HG03159 (cell line): ENCODE measurements around the gene ULBP3.
A peak's percentile ranks its signal among the peaks of the same experiment; 100 is the strongest.
"Not testable (repeated sequence)": the region's sequence is repeated elsewhere in the genome, so short reads cannot be mapped to it uniquely, and the experiment has no call there.

Source experiments
- ATAC-seq: cut with Tn5 transposase; IDR thresholded peaks from one replicate; pipeline ENCODE4 v1.9.1; 2021; ENCODE audit warnings: mild to moderate bottlenecking, moderate library complexity; ENCODE audit not compliant: unreplicated experiment

Gene ULBP3

DNA sequence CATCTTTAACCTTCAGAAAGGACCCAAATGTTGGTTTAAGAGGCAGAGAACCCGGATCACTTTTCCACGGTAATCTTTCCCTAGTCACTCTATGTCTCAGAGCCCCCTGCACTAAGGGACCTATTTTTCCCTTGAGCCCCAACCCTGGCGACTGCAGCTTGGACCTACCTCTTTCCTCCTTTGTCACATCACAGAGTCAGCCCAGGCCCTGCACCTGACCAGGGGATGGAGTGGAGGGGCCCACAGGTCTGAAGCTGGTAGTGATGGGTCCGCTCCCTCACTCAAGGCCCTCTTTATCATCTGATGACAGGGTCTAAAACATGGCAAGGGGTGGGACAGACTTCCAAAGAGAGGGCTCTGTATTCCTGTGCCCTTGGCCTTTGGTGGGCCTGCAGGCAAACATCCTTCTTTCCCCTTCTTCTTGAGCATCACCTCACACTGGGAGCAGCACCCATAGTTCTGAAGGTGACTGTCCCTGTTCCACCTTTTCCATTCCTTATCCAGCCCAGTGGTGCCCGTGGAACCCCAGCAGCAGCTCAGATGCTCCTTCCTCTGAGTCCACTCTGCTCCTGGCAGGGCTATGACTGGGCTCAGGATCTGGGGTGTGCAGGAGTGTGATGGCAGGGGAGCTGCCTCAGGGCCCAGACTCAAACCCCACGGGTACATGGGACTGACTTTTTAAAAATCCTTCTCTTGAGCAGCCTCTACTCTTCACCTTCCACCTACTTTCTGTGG, 49.9 kb downstream of the ULBP3 start:
- no peak for ATAC-seq

DNA sequence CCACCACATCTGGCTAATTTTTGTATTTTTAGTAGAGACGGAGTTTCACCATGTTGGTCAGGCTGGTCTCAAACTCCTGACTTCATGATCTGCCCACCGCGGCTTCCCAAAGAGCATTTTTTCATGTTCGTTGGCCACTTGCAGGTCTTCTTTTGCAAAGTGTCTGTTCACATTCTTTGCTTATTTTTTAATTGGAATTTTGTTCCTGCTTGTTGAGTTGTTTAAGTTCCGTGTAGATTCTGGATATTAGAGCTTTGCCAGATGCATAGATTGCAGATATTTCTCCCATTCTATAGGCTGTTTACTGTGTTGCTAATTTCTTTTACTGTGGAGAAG, 51.8 kb downstream of the ULBP3 start:
- ATAC-seq: not testable (repeated sequence)

DNA sequence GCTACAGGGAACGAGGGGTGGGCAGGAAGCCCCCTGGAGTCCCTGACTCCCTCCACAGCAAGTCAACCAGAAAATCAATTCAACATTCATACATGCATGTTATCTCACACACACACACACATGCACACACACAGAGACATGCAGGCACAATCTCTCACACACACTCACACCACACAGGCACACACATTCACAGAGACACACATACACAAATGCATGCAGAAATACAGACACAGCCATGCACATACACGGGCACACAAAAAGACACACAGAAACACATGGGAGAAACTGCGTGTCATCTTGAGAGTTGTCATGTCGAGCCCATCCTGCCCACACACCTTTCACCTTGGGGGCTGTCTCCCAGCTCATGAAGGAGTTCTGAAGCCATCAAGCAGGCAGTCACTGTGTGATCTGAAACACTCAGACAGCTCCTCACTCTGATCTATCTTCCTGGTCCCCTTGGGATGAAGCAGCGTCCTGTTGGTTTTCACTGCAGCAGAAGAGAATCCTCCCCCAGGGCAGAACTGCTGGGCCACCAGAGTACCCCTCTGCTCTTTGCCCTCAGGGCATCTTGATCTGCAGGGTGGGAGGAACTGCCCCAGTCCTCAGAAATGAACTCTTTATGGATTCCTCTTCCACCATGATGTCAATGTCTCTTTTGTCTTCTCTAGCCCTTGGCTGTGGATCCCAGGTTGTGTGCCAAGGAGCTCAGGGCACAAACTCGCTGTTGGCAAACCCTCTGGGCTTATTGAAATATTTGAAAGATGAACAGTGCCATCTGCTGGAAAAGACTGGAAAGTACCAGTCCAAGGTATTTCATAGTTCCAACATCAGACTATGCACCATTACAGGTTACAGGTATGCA, 52.4 kb downstream of the ULBP3 start:
- peak; percentile 68 for ATAC-seq

DNA sequence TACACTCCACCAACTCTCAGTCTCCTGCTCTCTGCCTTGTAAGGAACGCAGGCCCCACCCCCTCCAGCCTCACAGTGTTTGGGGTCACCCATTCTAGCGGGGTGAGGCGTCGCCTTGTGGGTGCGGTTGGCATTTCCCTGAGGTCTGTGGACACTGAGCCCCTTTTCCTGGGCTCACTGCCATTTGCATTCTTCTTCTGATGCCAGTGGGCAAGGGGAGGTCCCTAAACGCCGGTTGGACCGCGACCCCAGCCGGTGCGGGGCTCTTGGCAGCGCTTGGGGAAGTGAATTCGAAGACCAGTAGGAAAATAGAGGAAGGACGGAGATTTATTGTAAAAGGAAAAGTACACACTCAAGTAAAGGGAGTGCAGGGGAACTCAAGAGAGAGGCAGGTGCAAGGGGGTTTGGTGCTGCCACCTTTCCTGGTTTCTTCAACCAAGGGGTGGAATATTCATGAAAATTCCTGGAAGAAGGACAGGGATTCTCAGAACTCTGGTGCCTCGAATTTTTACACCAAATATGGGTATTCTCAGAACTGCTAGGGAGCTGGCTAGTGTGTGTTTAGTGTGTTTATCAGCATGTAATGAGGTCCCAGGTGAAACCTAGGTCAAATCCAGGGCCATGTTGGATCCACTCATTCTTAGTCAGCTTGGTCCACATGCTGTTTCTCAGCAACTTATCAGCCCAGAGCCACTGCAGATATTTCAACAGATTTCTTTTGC, 53.5 kb downstream of the ULBP3 start:
- not testable (repeated sequence) for ATAC-seq

DNA sequence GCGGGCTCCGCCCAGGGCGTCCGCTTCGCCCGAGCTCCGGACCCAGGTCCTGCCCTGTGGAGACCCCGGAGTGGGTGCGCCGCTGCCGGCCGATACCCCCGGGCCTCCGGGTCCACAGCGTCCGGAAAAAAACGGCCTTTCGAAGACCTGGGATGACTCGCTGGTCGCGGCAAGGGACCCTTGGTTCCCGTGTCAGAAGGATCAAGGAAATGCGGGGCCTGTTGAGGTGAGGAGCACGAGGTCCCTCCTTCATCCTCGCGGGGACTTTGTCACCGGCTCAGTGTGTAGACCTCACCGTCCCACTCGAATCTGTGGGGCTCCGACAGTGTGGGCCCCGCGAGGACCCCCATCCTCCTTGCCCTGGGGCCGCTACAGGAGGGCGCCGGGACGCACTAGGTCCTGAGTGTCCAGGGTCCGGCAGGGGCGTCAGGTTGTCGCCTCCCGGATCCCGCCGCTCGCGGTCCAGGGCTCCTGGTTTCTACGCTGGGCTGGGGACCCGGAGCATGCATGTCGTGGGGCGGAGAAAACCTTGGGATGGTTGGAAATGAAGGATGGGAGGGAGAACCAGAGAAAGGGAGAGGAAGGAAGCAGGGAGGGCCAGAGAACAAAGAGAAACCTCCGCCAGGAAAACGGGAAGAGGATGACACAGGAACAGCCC, 54.2 kb downstream of the ULBP3 start:
- not testable (repeated sequence) for ATAC-seq

DNA sequence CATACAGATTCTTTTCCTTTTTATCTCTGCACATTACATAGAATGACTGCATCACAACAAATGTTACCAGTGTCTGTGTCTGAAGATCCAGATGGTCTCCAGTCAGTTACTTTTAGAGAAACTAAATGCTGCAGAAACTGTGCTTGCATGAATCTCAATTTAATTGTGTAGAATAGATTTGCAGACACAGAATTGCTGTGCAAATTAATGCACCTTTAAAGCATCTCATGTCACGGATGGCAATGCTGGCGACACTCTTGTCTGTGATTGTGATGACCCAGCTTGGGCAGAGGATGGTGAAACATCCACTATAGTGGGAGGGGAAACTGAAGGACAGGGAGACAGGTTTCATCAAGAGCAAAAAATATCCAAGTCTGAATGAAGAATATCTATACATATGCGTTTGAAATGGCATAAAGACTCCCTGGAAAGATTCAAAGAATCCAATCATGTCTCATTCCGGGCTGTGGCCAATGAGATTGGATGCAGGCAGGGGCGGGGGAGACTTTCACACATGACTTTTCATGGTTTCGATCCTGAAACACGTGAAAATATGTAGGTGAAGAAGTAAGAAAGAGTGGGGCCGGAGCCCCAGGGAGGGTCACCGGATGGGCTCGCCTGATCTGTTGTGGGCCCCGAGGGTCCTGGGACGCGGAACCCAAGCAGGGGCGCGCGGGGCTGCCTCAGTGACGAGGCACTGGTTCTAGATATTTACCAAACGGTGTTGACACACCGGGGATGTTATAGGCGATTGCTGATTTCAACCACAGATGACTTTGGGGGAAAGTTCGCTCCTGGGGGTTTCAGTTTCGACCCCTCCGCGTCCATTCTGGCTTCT, 54.9 kb downstream of the ULBP3 start:
- ATAC-seq: not testable (repeated sequence)

DNA sequence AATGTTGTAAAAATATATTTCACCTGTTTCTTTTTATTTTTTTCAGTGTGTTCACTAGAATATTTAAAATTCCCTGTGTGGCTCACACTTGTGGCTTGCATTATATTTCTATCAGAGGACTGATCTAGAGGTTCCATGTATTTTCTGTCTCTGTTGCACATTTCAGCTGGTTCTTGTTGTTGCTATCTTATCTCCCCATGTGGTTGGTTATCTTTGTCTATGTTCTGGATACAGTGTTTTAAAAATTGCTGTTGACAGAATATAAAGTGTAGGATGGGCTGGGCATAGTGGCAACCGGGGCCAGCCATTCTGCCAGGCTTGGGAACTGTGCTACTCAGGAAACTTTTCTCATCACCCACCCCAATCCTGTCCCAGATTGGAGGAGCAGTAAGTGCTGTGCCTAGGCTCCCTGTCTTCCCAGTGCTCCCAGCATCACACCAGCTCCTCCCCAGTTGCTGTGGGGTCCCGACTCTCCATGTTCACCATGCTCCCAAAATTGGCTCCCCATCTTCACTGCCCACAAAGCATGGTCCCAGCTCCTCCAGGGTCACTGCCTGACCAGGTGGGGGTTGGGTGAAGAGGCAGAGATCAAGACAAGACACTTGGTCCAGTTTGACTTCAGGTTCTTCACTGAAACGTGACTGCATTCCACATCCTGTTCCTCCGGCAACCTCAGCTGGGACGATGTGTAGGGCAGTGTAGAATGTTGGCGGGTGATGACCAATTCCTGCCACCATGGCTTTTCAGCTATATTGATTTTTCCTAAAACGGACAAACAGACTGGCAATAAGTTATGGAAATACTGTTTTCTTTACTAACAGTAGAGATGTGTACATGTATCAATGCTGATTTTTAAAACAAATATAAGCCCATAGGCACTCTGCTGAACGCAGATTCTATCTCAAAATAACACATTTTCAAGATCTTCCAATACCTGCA, 55.8 kb downstream of the ULBP3 start:
- not testable (repeated sequence) for ATAC-seq
